PC-9 (cell line): ENCODE results near the gene SSNA1. TPM values are rescaled to one million over a fixed set of nuclear protein-coding genes. Genes with fewer than 3 reads are reported as not detected.

Experiments
- BruUV-seq: library from RNA; stranded (reverse); fragments of 400-500 nt; replicated peaks from 2 replicates; lab custom pipeline; 2021; lab: Mats Ljungman, UMichigan
- CTCF ChIA-PET: fragments of 300-600 bp; sonication (Branson Sonifier 250); formaldehyde crosslinking; loops from one replicate; lab custom pipeline; 2022; ENCODE audit warnings: antibody characterized with exemption; lab: Charles Lee
- POLR2A ChIA-PET: fragments of 300-600 bp; sonication (Branson Sonifier 250); formaldehyde crosslinking; loops from one replicate; lab custom pipeline; 2022; ENCODE audit warnings: antibody characterized with exemption; ENCODE audit not compliant: unreplicated experiment; lab: Charles Lee
- DNase-seq, 2 experiments: peaks; one replicate each; pipeline versions ENCODE4 v3.0.0 to v3.0.0-alpha.2; 2015 to 2022; ENCODE audit warnings: mixed read lengths in 1 of 2
- H2AFZ ChIP-seq: fragments of 200-600 bp; sonication (generic); 2 replicates; pipeline ENCODE4 v1.8.1; 2017; ENCODE audit warnings: antibody characterized with exemption
- H3F3A ChIP-seq: fragments of 200-600 bp; sonication (generic); 2 replicates; pipeline ENCODE4 v1.8.1; 2017; ENCODE audit warnings: antibody characterized with exemption, mild to moderate bottlenecking, low read depth; ENCODE audit not compliant: insufficient read depth
- H3K27ac ChIP-seq: fragments of 200-600 bp; sonication (generic); 2 replicates; pipeline ENCODE4 v1.6.1; 2016; ENCODE audit warnings: mixed run types
- H3K27me3 ChIP-seq: fragments of 200-600 bp; sonication (generic); 2 replicates; pipeline ENCODE4 v1.6.1; 2016; ENCODE audit warnings: low read depth, mixed run types; ENCODE audit not compliant: insufficient read depth
- H3K36me3 ChIP-seq: fragments of 200-600 bp; sonication (generic); 2 replicates; pipeline ENCODE4 v1.6.1; 2016; ENCODE audit warnings: low read depth, mixed run types
- H3K4me1 ChIP-seq: fragments of 200-600 bp; sonication (generic); replicated peaks from 2 replicates; pipeline ENCODE4 v1.6.1; 2016; ENCODE audit warnings: mixed run types; ENCODE audit not compliant: insufficient read depth
- H3K4me2 ChIP-seq: fragments of 200-600 bp; sonication (generic); 2 replicates; pipeline ENCODE4 v1.6.1; 2017; ENCODE audit warnings: mixed run types
- H3K4me3 ChIP-seq: fragments of 200-600 bp; sonication (generic); 2 replicates; pipeline ENCODE4 v1.6.1; 2016; ENCODE audit warnings: mixed run types
- H3K79me2 ChIP-seq: fragments of 200-600 bp; sonication (generic); 2 replicates; pipeline ENCODE4 v1.6.1; 2017; ENCODE audit warnings: low read depth, mixed run types
- H3K9me2 ChIP-seq: fragments of 200-600 bp; sonication (generic); 2 replicates; pipeline ENCODE4 v1.8.1; 2017; ENCODE audit warnings: mild to moderate bottlenecking; ENCODE audit not compliant: insufficient read depth
- H3K9me3 ChIP-seq: fragments of 200-600 bp; sonication (generic); 2 replicates; pipeline ENCODE4 v1.8.1; 2016; ENCODE audit warnings: low read depth; ENCODE audit not compliant: insufficient read depth
- H4K20me1 ChIP-seq: fragments of 200-600 bp; sonication (generic); 2 replicates; pipeline ENCODE4 v1.8.1; 2017; ENCODE audit not compliant: insufficient read depth
- EZH2 ChIP-seq: fragments of 200-600 bp; sonication (generic); IDR thresholded peaks from 2 replicates; pipeline ENCODE4 v1.8.0; 2017; ENCODE audit warnings: antibody characterized with exemption, low read depth
- intact Hi-C: fragments of 100-400 bp; cut with micrococcal nuclease; formaldehyde crosslinking; loops from one replicate; pipeline ENCODE4 v1.10.0; 2022; ENCODE audit not compliant: unreplicated experiment
- total RNA-seq: library from RNA; stranded (reverse); gene quantifications from 2 replicates; pipeline ENCODE4 v1.2.3, GENCODE V29; 2021
- TF ChIP-seq, protein P1 (sequence below): fragments of 200-600 bp; sonication (generic); conservative IDR thresholded peaks from 2 replicates; pipeline ENCODE4 v1.6.1; 2017; ENCODE audit warnings: mixed run types, antibody characterized with exemption, mild to moderate bottlenecking, moderate library complexity

The SSNA1 gene
- total RNA-seq, 1 experiment from 2014 or later, result 98.7 TPM

DNA sequence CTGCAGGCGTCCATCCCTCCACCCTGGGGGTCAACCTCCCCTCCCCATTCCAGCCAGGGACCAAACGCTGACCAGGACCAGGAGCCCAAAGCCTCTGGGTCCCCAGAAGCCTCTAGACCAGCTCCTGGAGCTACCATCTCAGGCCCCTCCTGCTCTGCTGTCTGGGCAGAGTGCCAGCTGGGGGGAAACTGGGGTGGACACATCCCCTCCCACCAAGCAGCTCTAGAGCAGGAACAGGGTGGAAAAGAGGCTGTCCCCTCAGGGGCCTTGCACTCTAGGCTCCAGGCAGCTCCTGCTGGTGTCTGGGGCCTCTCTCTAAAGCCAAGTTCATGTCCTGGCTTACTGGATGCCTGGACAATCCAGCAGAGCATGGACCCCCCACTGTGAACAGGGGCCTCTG is 4.4 kb downstream of the SSNA1 start:
- Histone ChIP-seq H3K4me3 (no peak overlapping the region), H3K79me2 (peaks cover 55% of the 10 kb centered on the region), H3K4me1 (peaks cover 56% of the 10 kb centered on the region), H4K20me1 (peaks cover 63% of the 10 kb centered on the region), H3K36me3 (no peaks in the 10 kb centered on the region), H3K9me3 (no peaks in the 10 kb centered on the region), H3K4me2 (no peak overlapping the region), H3F3A (peaks cover 38% of the 10 kb centered on the region), H2AFZ (no peak overlapping the region), H3K27ac (no peak overlapping the region), H3K27me3 (no peaks in the 10 kb centered on the region), H3K9me2 (no peaks in the 10 kb centered on the region)
- CTCF ChIA-PET, result interaction anchor here (0.5 kb wide), 1 partner anchor 107 kb away, joined by 3 read pairs; no protein-coding TSS in a partner anchor
- TF ChIP-seq EZH2, result no peak
- TF ChIP-seq, protein P1, sequence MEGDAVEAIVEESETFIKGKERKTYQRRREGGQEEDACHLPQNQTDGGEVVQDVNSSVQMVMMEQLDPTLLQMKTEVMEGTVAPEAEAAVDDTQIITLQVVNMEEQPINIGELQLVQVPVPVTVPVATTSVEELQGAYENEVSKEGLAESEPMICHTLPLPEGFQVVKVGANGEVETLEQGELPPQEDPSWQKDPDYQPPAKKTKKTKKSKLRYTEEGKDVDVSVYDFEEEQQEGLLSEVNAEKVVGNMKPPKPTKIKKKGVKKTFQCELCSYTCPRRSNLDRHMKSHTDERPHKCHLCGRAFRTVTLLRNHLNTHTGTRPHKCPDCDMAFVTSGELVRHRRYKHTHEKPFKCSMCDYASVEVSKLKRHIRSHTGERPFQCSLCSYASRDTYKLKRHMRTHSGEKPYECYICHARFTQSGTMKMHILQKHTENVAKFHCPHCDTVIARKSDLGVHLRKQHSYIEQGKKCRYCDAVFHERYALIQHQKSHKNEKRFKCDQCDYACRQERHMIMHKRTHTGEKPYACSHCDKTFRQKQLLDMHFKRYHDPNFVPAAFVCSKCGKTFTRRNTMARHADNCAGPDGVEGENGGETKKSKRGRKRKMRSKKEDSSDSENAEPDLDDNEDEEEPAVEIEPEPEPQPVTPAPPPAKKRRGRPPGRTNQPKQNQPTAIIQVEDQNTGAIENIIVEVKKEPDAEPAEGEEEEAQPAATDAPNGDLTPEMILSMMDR, result no peak
- BruUV-seq, result no TSS peak
- no peak for DNase-seq
- intact Hi-C loops, result no loop called here
- POLR2A ChIA-PET, result interaction anchor here (0.7 kb wide), 1 partner anchor 119 kb away, joined by 3 read pairs; no protein-coding TSS in a partner anchor

- Histone ChIP-seq H3K9me3 (no peaks in the 10 kb centered on the region), H3K4me3 (no peak overlapping the region), H3K9me2 (no peaks in the 10 kb centered on the region), H3K27me3 (no peaks in the 10 kb centered on the region), H3F3A (peaks cover 42% of the 10 kb centered on the region), H3K36me3 (no peaks in the 10 kb centered on the region), H4K20me1 (peaks cover 69% of the 10 kb centered on the region), H3K27ac (no peak overlapping the region), H3K4me1 (peaks cover 64% of the 10 kb centered on the region), H3K79me2 (peaks cover 57% of the 10 kb centered on the region), H3K4me2 (no peak overlapping the region), H2AFZ (no peak overlapping the region)
- ChIA-PET POLR2A (no interaction called here), CTCF (no interaction called here)
- no TSS peak for BruUV-seq
- no peak for DNase-seq
- no peak for TF ChIP-seq EZH2
- TF ChIP-seq, protein P1, result no peak
- intact Hi-C loops, result no loop called here
Observed at GRCh38 chr9:137193771-137194170, 5.3 kb downstream of the SSNA1 start.

DNA sequence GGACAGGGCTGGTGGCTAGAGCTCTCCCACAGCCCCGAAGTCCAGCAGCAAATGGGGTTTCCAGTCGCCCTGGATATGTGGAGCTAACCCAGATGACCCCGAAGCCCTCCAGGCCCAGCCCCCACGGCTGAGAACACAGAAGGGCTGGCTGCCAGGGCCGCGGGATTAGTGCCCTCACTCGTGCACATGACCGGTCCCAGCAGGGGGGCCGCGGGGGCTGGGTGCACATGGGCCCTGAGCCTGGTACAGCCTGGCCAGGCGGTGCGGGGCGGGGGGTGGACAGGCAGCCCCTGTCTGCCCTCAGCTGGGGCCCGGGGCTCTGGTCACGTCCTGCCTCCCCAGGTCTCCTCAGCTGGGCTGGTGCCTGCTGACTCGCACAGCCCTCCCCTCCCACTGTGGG is 5.9 kb downstream of the SSNA1 start:
- no peaks in the 10 kb centered on the region for H3K9me2 ChIP-seq
- DNase-seq, result no peak
- H3K36me3 ChIP-seq, result no peaks in the 10 kb centered on the region
- H3K4me3 ChIP-seq, result no peak overlapping the region
- peaks cover 68% of the 10 kb centered on the region for H3K4me1 ChIP-seq
- H3K79me2 ChIP-seq, result peaks cover 63% of the 10 kb centered on the region
- no peaks in the 10 kb centered on the region for H3K9me3 ChIP-seq
- no TSS peak for BruUV-seq
- H3F3A ChIP-seq, result peaks cover 39% of the 10 kb centered on the region
- CTCF ChIA-PET, result interaction anchor here (1.1 kb wide), 1 partner anchor 42 kb away, joined by 6 read pairs; no protein-coding TSS in a partner anchor
- H3K4me2 ChIP-seq, result peak overlapping the region; percentile 71
- POLR2A ChIA-PET, result no interaction called here
- intact Hi-C loops, result no loop called here
- no peak overlapping the region for H2AFZ ChIP-seq
- no peak overlapping the region for H3K27ac ChIP-seq
- peaks cover 68% of the 10 kb centered on the region for H4K20me1 ChIP-seq
- TF ChIP-seq, protein P1, result no peak
- H3K27me3 ChIP-seq, result no peaks in the 10 kb centered on the region
